Osteoblast (primary cell): ENCODE measurements around the gene PRMT5. TPM values are rescaled to one million over a fixed set of nuclear protein-coding genes. Genes with fewer than 3 reads are reported as not detected.

Source experiments
- DNase-seq: peaks from one replicate; pipeline ENCODE4 v3.0.0; 2011; ENCODE audit warnings: low spot score, mixed read lengths; ENCODE audit not compliant: insufficient read length; ENCODE audit errors: missing footprints
- H2AFZ ChIP-seq: 2 replicates; pipeline ENCODE4 v1.6.0; 2011; ENCODE audit warnings: mild to moderate bottlenecking, low read length
- H3K27ac ChIP-seq: 2 replicates; pipeline ENCODE4 v1.5.1; 2011; ENCODE audit warnings: mild to moderate bottlenecking, low read depth, low read length, moderate library complexity
- H3K27me3 ChIP-seq: 2 replicates; pipeline ENCODE4 v1.6.0; 2012; ENCODE audit warnings: mild to moderate bottlenecking, control low read depth, inconsistent platforms, low read length, moderate library complexity; ENCODE audit not compliant: insufficient read depth
- H3K36me3 ChIP-seq: 2 replicates; pipeline ENCODE4 v1.5.1; 2011; ENCODE audit warnings: mild to moderate bottlenecking, low read length, control low read depth, moderate library complexity; ENCODE audit not compliant: insufficient read depth
- H3K4me1 ChIP-seq: 2 replicates; pipeline ENCODE4 v1.5.1; 2011; ENCODE audit warnings: mild to moderate bottlenecking, low read length, control low read depth, moderate library complexity; ENCODE audit not compliant: insufficient read depth
- H3K4me2 ChIP-seq: 2 replicates; pipeline ENCODE4 v1.6.0; 2011; ENCODE audit warnings: mild to moderate bottlenecking, low read length; ENCODE audit not compliant: insufficient read depth
- H3K4me3 ChIP-seq: fragments of 200-600 bp; sonication (generic); 3 replicates; pipeline ENCODE4 v1.5.1; 2012; ENCODE audit warnings: mild to moderate bottlenecking, low read length, inconsistent platforms; ENCODE audit not compliant: insufficient read depth
- H3K79me2 ChIP-seq: 2 replicates; pipeline ENCODE4 v1.6.0; 2012; ENCODE audit warnings: mild to moderate bottlenecking, low read length, control low read depth, inconsistent platforms; ENCODE audit not compliant: insufficient read depth
- H3K9me3 ChIP-seq: 2 replicates; pipeline ENCODE4 v1.5.1; 2011; ENCODE audit warnings: low read depth, low read length, control low read depth
- H4K20me1 ChIP-seq: 2 replicates; pipeline ENCODE4 v1.6.0; 2012; ENCODE audit warnings: mild to moderate bottlenecking, low read length, control low read depth; ENCODE audit not compliant: insufficient read depth
- CTCF ChIP-seq: IDR thresholded peaks from 2 replicates; pipeline ENCODE4 v1.5.1; 2011; ENCODE audit warnings: mild to moderate bottlenecking, low read depth, low read length, moderate library complexity; ENCODE audit errors: extremely low read depth
- total RNA-seq: library from RNA; depleted of rRNA; stranded (reverse); fragments of >200 nt; gene quantifications from 2 replicates; pipeline ENCODE4 v1.2.3, GENCODE V29; 2012

The PRMT5 gene
- total RNA-seq, 1 donor = 49.2 TPM

GRCh38 chr14:22882529-22883172 is 46.5 kb downstream of the PRMT5 start:
- H4K20me1 ChIP-seq = no peaks in the 10 kb centered on the region
- H3K27ac ChIP-seq = no peak overlapping the region
- H3K36me3 ChIP-seq = peaks cover 15% of the 10 kb centered on the region
- peaks cover under 1% of the 10 kb centered on the region for H3K79me2 ChIP-seq
- peaks cover 6% of the 10 kb centered on the region for H3K4me1 ChIP-seq
- TF ChIP-seq CTCF = no peak
- H3K9me3 ChIP-seq = no peaks in the 10 kb centered on the region
- peak; percentile 93 for DNase-seq
- no peaks in the 10 kb centered on the region for H3K27me3 ChIP-seq
- H3K4me3 ChIP-seq = no peak overlapping the region
- H3K4me2 ChIP-seq = peak overlapping the region; percentile 19
- H2AFZ ChIP-seq = no peak overlapping the region

- H3K27me3 ChIP-seq = no peaks in the 10 kb centered on the region
- peaks cover under 1% of the 10 kb centered on the region for H3K4me1 ChIP-seq
- H3K9me3 ChIP-seq = no peaks in the 10 kb centered on the region
- H2AFZ ChIP-seq = no peak overlapping the region
- peak; percentile 71 for DNase-seq
- H3K4me3 ChIP-seq = no peak overlapping the region
- no peak overlapping the region for H3K4me2 ChIP-seq
- no peaks in the 10 kb centered on the region for H3K79me2 ChIP-seq
- TF ChIP-seq CTCF = no peak
- no peak overlapping the region for H3K27ac ChIP-seq
- no peaks in the 10 kb centered on the region for H4K20me1 ChIP-seq
- H3K36me3 ChIP-seq = peaks cover 21% of the 10 kb centered on the region
Observed at GRCh38 chr14:22882064-22882463, 47.1 kb downstream of the PRMT5 start.

GRCh38 chr14:22878271-22879246 is 50.6 kb downstream of the PRMT5 start:
- no peak overlapping the region for H3K27ac ChIP-seq
- H4K20me1 ChIP-seq = peaks cover 24% of the 10 kb centered on the region
- peaks cover 24% of the 10 kb centered on the region for H3K79me2 ChIP-seq
- H3K36me3 ChIP-seq = peaks cover 53% of the 10 kb centered on the region
- H3K4me2 ChIP-seq = no peak overlapping the region
- H3K4me1 ChIP-seq = peaks cover 3% of the 10 kb centered on the region
- no peaks in the 10 kb centered on the region for H3K27me3 ChIP-seq
- no peak for TF ChIP-seq CTCF
- peak; percentile 38 for DNase-seq
- H2AFZ ChIP-seq = no peak overlapping the region
- no peaks in the 10 kb centered on the region for H3K9me3 ChIP-seq
- H3K4me3 ChIP-seq = no peak overlapping the region

- peaks cover 24% of the 10 kb centered on the region for H4K20me1 ChIP-seq
- no peaks in the 10 kb centered on the region for H3K9me3 ChIP-seq
- H2AFZ ChIP-seq = no peak overlapping the region
- H3K27ac ChIP-seq = no peak overlapping the region
- no peaks in the 10 kb centered on the region for H3K27me3 ChIP-seq
- peaks cover 53% of the 10 kb centered on the region for H3K36me3 ChIP-seq
- H3K4me3 ChIP-seq = no peak overlapping the region
- peaks cover 10% of the 10 kb centered on the region for H3K4me1 ChIP-seq
- no peak for TF ChIP-seq CTCF
- DNase-seq = no peak
- H3K4me2 ChIP-seq = no peak overlapping the region
- peaks cover 33% of the 10 kb centered on the region for H3K79me2 ChIP-seq
Observed at GRCh38 chr14:22877000-22877501, 52.1 kb downstream of the PRMT5 start.
